Hair follicle dermal papilla cell (primary cell): ENCODE measurements around the gene NRL. TPM values are rescaled to one million over a fixed set of nuclear protein-coding genes. Genes with fewer than 3 reads are reported as not detected.

ENCODE experiments used
- small RNA-seq: library from RNA; depleted of rRNA; stranded (forward); fragments of <200 nt; gene quantifications from one replicate; pipeline ENCODE3, GENCODE V24; 2012
- total RNA-seq: library from RNA; depleted of rRNA; stranded (reverse); fragments of >200 nt; gene quantifications from 2 replicates; pipeline ENCODE4 v1.2.3, GENCODE V29; 2012

Gene NRL
- 0.97 and 1.8 TPM in 2 replicates for total RNA-seq

GRCh38 chr14:24114532-24115421 lies at the start of gene NRL, which contains the start of gene DCAF11:
NRL (minus strand) TSS chr14:24114949; CDS start chr14:24082848, 32,101 bp downstream.
DCAF11 (plus strand) TSS chr14:24114777; CDS start chr14:24115595, 818 bp downstream.

GRCh38 chr14:24160850-24161804 lies 46.4 kb upstream of the NRL start, which contains the start of gene IRF9:
IRF9 (plus strand) TSS chr14:24161265; CDS start chr14:24162145, 880 bp downstream.

DNA sequence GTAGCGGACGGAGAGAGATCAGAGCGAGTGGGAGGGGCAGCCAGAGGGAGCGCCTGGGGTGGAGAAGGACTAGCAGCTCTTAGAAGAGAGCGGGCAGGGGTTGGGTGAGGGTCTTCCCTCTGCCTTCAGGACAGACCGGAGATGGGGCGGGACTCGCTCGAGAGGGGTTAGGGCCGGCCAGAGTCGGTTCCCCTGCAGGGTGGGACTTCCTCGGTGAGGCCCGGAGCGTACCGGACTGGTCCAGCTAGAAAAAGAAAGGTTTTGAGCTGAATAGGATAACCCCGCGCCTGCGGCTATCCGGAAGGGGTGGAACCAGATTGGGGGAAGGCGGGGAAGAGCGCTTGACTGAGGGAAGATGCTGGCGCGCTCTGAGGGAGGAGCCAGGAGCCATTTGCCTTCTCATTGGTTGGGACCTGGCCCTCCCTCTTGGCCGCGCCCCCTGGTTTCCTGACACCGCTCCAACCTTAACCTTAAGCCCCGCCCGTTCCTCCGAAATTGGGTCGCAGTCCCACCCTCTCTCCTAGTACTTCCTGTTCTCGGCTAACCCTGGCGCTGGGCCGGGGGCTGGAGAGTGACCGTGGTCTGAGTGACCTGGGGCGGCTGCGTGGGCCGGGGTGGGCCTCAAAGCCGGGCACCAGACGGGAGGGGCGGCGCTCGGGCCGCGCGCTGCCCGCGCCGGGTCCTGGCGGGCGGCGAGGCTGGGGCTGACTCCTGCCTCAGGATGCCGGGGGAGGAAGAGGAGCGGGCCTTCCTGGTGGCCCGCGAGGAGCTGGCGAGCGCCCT lies 32.4 kb upstream of the NRL start, which contains the start of gene RNF31:
TSS of gene RNF31 (plus strand) at position 521 of the 783 bp plus-strand sequence. CDS start at position 722, 201 bp downstream.

GRCh38 chr14:24146453-24146977 lies 31.8 kb upstream of the NRL start, which contains the start of gene PSME2:
PSME2 (minus strand) TSS chr14:24146610; CDS start chr14:24146581, 29 bp downstream.

DNA sequence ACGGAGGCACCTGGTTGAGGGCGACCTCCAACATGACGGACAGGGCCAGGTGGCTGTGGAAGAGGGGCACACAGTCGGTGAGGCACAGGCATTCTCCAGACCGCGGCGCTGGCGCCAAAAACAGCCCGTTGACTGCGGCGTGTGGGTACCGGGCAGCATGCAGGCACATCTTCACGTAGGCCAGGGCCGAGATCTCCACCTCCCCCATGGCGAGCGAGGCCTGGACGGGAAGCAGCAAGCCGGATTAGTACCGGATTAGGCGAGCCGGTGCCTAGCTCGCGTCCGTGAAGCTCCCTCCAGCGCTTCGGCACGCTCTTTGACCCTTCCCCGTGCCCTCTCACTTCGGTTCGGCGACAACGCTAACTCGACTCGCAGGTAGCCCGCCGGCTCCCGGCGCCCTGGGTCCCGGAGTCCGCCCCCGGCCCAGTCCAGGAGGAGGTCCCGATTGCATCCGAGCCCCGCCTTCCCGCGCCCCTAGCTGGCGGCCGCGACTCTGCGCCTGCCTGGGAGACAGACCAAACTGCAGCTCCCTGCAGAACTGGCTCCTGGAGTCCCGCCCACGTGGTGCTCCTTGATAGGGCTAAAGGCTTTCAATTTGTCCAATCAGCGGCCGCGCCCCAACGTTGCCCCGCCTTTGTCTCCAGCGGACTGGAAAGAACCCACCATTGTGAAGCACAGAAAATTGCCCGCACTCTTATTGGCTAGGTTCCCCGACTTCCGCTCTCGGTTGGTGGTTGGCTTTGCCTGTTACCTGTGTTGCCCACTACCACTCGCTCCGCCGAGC lies 26.5 kb upstream of the NRL start, which contains the start of gene EMC9:
TSS of gene EMC9 (minus strand) at position 495 of the 784 bp plus-strand sequence. CDS start at position 208, 287 bp downstream.

DNA sequence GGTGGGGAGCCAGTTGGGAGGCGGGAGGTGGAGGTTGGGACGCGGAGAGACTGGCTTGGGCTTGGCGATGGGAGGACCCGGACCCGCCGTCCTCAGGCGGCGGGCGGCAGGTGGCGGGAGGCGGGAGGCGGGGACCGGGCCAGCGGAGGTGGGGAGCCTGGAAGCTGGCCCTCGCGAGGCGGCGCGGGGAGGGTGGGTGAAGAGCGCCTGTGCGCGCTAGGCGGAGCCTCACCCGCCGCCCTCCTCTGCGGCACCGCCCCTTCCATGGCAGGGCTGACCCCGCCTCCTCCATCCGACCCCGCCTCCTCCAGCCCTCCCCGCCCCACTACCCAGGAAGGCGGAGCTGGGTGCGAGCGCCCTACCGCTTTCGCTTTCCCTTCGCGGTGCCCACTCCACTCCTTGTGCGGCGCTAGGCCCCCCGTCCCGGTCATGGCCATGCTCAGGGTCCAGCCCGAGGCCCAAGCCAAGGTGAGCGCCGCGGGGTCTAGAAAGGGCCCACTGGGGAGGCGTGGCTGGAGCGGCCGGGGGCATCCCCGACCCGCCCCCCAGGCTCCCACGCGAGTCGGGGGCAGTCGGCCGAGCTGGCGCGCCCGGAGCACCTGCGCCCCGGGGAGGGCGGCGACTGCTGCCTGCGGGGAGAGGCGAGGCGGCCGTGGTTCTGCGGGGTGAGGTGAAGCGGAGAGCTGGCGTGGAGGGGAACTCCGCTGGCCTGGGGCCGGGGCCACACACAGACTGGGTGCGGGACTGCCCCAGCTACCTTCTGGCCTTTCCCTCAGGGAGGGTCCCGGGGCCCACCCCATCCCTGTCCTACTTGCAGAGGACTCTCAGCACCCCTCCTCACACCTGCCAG lies 21.3 kb upstream of the NRL start, which contains the start of gene PSME1:
TSS of gene PSME1 (plus strand) at position 361 of the 850 bp plus-strand sequence. CDS start at position 430, 69 bp downstream.

GRCh38 chr14:24130380-24130716 lies 15.6 kb upstream of the NRL start, which contains the start of gene FITM1:
FITM1 (plus strand) TSS chr14:24130659; CDS start chr14:24131564, 905 bp downstream.

DNA sequence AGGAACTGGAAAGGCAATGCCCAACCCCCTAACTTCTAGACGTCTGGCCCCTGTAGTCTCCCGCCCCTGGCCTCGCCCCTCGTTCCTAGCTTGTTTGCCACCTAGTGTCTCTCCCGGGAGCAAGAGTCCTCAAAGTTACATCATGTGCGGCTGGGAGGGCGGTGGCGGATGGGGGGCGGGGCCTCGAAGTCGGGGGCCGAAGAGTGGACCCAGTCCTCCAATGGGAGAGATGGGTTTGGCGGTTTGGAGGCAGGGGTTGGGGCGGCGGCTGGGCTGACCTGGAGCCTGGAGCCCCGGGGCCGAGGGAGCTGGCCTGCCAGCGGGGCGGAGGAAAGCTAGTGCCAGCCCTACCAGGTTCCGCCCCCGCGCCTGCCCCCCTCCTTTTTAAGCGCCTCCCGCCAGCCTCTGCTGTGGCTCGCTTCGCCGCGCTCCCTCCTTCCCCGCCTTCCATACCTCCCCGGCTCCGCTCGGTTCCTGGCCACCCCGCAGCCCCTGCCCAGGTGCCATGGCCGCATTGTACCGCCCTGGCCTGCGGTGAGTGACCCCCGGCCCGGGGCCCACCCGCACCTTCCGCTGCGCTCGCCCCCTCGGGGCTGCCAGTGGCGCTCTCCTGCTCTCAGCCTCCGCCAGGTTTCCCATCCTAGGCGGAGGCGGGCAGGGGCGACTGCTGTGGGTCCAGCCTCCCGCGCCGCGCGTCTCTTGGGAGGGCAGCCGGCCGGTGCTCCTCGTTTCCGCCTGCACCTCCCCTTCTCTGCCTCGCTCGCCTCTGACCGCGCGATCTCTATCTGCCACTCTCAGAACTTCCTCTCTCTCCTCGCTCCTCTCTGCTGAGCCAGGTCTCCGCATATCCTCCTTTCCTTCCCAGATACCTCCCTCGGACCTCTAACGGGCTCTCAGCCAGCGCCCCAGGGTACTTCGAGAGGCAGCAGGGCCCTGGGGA lies 20.6 kb downstream of the NRL start, which contains the start of gene PCK2:
TSS of gene PCK2 (plus strand) at position 411 of the 940 bp plus-strand sequence. CDS start at position 506, 95 bp downstream.

GRCh38 chr14:24071144-24071697 lies 43.5 kb downstream of the NRL start, which contains the start of gene CPNE6:
CPNE6 (plus strand) TSS chr14:24071562; CDS start chr14:24072937, 1,375 bp downstream.

GRCh38 chr14:24051789-24052655 lies 62.7 kb downstream of the NRL start, which contains the start of gene CARMIL3:
CARMIL3 (plus strand) TSS chr14:24052009; CDS start chr14:24052154, 145 bp downstream.

Small RNA genes within 50 kb of the gene (small RNA-seq; reads per million reads assigned to genes)
- not detected for gene RNA5SP383

Other genes starting within 250 kb of the NRL start
- gene DHRS4, start 161.2 kb downstream of the NRL start, total RNA-seq = 30.2 and 31.8 TPM in 2 replicates
- gene DHRS4L2, start 126.0 kb downstream of the NRL start, total RNA-seq = 6.8 and 8.4 TPM in 2 replicates
- under 0.01 TPM in 1 of 2 replicates, not detected in the other for gene CARMIL3, start 62.9 kb downstream of the NRL start, total RNA-seq
- not detected in 2 replicates for gene CPNE6, start 43.4 kb downstream of the NRL start, total RNA-seq
- 33.0 and 33.9 TPM in 2 replicates for gene PCK2, start 20.6 kb downstream of the NRL start, total RNA-seq
- 63.8 and 79.8 TPM in 2 replicates for gene DCAF11, start 172 bp downstream of the NRL start, total RNA-seq
- not detected in 2 replicates for gene FITM1, start 15.7 kb upstream of the NRL start, total RNA-seq
- gene PSME1, start 21.2 kb upstream of the NRL start, total RNA-seq = 114 and 128 TPM in 2 replicates
- gene EMC9, start 26.6 kb upstream of the NRL start, total RNA-seq = 5.8 and 8.3 TPM in 2 replicates
- 59.1 and 63.8 TPM in 2 replicates for gene PSME2, start 31.7 kb upstream of the NRL start, total RNA-seq
- gene RNF31, start 32.5 kb upstream of the NRL start, total RNA-seq = 53.4 and 53.8 TPM in 2 replicates
- gene IRF9, start 46.3 kb upstream of the NRL start, total RNA-seq = 136 and 154 TPM in 2 replicates
- 3.5 and 7.5 TPM in 2 replicates for gene REC8, start 57.1 kb upstream of the NRL start, total RNA-seq
- 45.1 and 55.2 TPM in 2 replicates for gene IPO4, start 73.9 kb upstream of the NRL start, total RNA-seq
- gene TM9SF1, start 80.5 kb upstream of the NRL start, total RNA-seq = 76.5 and 83.1 TPM in 2 replicates
- 0.24 TPM in 1 of 2 replicates, not detected in the other for gene TSSK4, start 90.7 kb upstream of the NRL start, total RNA-seq
- 19.1 and 25.4 TPM in 2 replicates for gene CHMP4A, start 98.5 kb upstream of the NRL start, total RNA-seq
- gene MDP1, start 101.1 kb upstream of the NRL start, total RNA-seq = 13.1 and 15.1 TPM in 2 replicates
- 48.7 and 73.2 TPM in 2 replicates for gene NEDD8, start 117.4 kb upstream of the NRL start, total RNA-seq
- gene GMPR2, start 118.0 kb upstream of the NRL start, total RNA-seq = 67.0 and 74.5 TPM in 2 replicates
- 68.9 and 75.8 TPM in 2 replicates for gene TINF2, start 127.7 kb upstream of the NRL start, total RNA-seq
- gene TGM1, start 148.2 kb upstream of the NRL start, total RNA-seq = 1.1 and 3.1 TPM in 2 replicates
- 26.1 and 28.4 TPM in 2 replicates for gene RABGGTA, start 156.6 kb upstream of the NRL start, total RNA-seq
- 20.9 and 22.6 TPM in 2 replicates for gene DHRS1, start 184.8 kb upstream of the NRL start, total RNA-seq
- 18.5 and 21.7 TPM in 2 replicates for gene NOP9, start 184.9 kb upstream of the NRL start, total RNA-seq
- gene CIDEB, start 193.0 kb upstream of the NRL start, total RNA-seq = 3.2 and 3.6 TPM in 2 replicates
- 6.7 and 7.5 TPM in 2 replicates for gene LTB4R2, start 195.2 kb upstream of the NRL start, total RNA-seq
- gene LTB4R, start 196.6 kb upstream of the NRL start, total RNA-seq = 1.3 and 2.6 TPM in 2 replicates
- gene ADCY4, start 220.1 kb upstream of the NRL start, total RNA-seq = 24.2 and 35.5 TPM in 2 replicates
- gene RIPK3, start 225.0 kb upstream of the NRL start, total RNA-seq = 29.0 and 35.1 TPM in 2 replicates